ENCODE results near the gene MTFR1L.

The MTFR1L gene

GRCh38 chr1:25833158-25833557 lies 13.4 kb downstream of the MTFR1L start:
- H3K79me2 ChIP-seq (ENCODE audit: insufficient read depth, low read length), result no peaks in the 10 kb centered on the region
- TF ChIP-seq CTCF (IDR thresholded peaks at IDR 0.05; ENCODE audit: low read length) (no peak), EZH2 (IDR thresholded peaks at IDR 0.05; ENCODE audit: borderline replicate concordance, low read length) (no peak)
- no peaks in the 10 kb centered on the region for H4K20me1 ChIP-seq (ENCODE audit: insufficient read depth, low read length)
- H2AFZ ChIP-seq (ENCODE audit: low read length), result no peak overlapping the region
- no peaks in the 10 kb centered on the region for H3K9me3 ChIP-seq (ENCODE audit: low read length)
- H3K9me2 ChIP-seq (ENCODE audit: low read depth, low read length), result no peaks in the 10 kb centered on the region
- no peak overlapping the region for H3K27ac ChIP-seq (ENCODE audit: low read depth, low read length, poor library complexity, severe bottlenecking)
- no peaks in the 10 kb centered on the region for H3K4me1 ChIP-seq (ENCODE audit: insufficient read depth, low read length, severe bottlenecking)
- no peaks in the 10 kb centered on the region for H3K27me3 ChIP-seq (ENCODE audit: insufficient read depth, low read length)
- H3K4me2 ChIP-seq (ENCODE audit: low read length), result no peak overlapping the region
- H3F3A ChIP-seq (ENCODE audit: insufficient read depth, low read length), result no peaks in the 10 kb centered on the region
- H3K4me3 ChIP-seq (ENCODE audit: low read depth, low read length, poor library complexity, severe bottlenecking), result no peak overlapping the region
- H3K9ac ChIP-seq (ENCODE audit: low read length), result no peak overlapping the region
- peaks cover 86% of the 10 kb centered on the region for H3K36me3 ChIP-seq (ENCODE audit: insufficient read depth, low read length)

DNA sequence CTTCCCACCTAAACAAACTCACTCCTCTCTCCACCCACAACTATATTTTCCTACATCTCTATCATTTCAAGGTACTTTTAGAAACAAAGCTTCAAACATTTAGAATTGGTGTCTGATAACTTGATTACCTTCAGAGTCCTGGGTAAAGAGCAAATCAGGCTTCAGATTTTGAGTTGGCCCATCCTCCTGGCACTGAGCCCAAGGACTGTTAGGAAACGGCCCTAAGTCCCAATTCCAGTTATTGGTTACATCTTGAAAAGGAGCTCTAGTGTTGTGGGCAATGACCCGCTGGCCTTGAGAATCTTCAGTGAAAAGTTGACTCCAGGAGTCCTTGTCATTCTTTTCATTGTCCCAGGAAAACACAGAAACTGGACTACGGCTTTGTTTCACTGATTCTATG lies 15.1 kb downstream of the MTFR1L start:
- Histone ChIP-seq H3K36me3 (ENCODE audit: insufficient read depth, low read length) (peaks cover 68% of the 10 kb centered on the region), H3K4me3 (ENCODE audit: low read depth, low read length, poor library complexity, severe bottlenecking) (no peak overlapping the region), H3F3A (ENCODE audit: insufficient read depth, low read length) (no peaks in the 10 kb centered on the region), H3K4me1 (ENCODE audit: insufficient read depth, low read length, severe bottlenecking) (no peaks in the 10 kb centered on the region), H3K4me2 (ENCODE audit: low read length) (no peak overlapping the region), H3K79me2 (ENCODE audit: insufficient read depth, low read length) (no peaks in the 10 kb centered on the region), H3K9me2 (ENCODE audit: low read depth, low read length) (no peaks in the 10 kb centered on the region), H3K27me3 (ENCODE audit: insufficient read depth, low read length) (no peaks in the 10 kb centered on the region), H2AFZ (ENCODE audit: low read length) (no peak overlapping the region), H4K20me1 (ENCODE audit: insufficient read depth, low read length) (no peaks in the 10 kb centered on the region), H3K9ac (ENCODE audit: low read length) (no peak overlapping the region), H3K9me3 (ENCODE audit: low read length) (no peaks in the 10 kb centered on the region), H3K27ac (ENCODE audit: low read depth, low read length, poor library complexity, severe bottlenecking) (no peak overlapping the region)
- TF ChIP-seq CTCF (IDR thresholded peaks at IDR 0.05; ENCODE audit: low read length), result no peak
- no peak for TF ChIP-seq EZH2 (IDR thresholded peaks at IDR 0.05; ENCODE audit: borderline replicate concordance, low read length)

GRCh38 chr1:25836695-25837094 lies 16.9 kb downstream of the MTFR1L start:
- Histone ChIP-seq H2AFZ (ENCODE audit: low read length) (no peak overlapping the region), H3K4me1 (ENCODE audit: insufficient read depth, low read length, severe bottlenecking) (no peaks in the 10 kb centered on the region), H4K20me1 (ENCODE audit: insufficient read depth, low read length) (no peaks in the 10 kb centered on the region), H3K79me2 (ENCODE audit: insufficient read depth, low read length) (no peaks in the 10 kb centered on the region), H3K4me3 (ENCODE audit: low read depth, low read length, poor library complexity, severe bottlenecking) (no peak overlapping the region), H3K9ac (ENCODE audit: low read length) (no peak overlapping the region), H3K4me2 (ENCODE audit: low read length) (no peak overlapping the region), H3K9me2 (ENCODE audit: low read depth, low read length) (no peaks in the 10 kb centered on the region), H3K27ac (ENCODE audit: low read depth, low read length, poor library complexity, severe bottlenecking) (no peak overlapping the region), H3K27me3 (ENCODE audit: insufficient read depth, low read length) (no peaks in the 10 kb centered on the region), H3K9me3 (ENCODE audit: low read length) (no peaks in the 10 kb centered on the region), H3F3A (ENCODE audit: insufficient read depth, low read length) (no peaks in the 10 kb centered on the region), H3K36me3 (ENCODE audit: insufficient read depth, low read length) (peaks cover 50% of the 10 kb centered on the region)
- no peak for TF ChIP-seq EZH2 (IDR thresholded peaks at IDR 0.05; ENCODE audit: borderline replicate concordance, low read length)
- TF ChIP-seq CTCF (IDR thresholded peaks at IDR 0.05; ENCODE audit: low read length), result no peak
